A549 (cell line): ENCODE measurements around the gene ZNF431. TPM values are rescaled to one million over a fixed set of nuclear protein-coding genes. Genes with fewer than 3 reads are reported as not detected.

Source experiments
- ATAC-seq, 2 experiments: fragments of 200-7000 bp in 1 of 2; fragments of >200 bp in 1 of 2; cut with Nextera tagmentation in 1 of 2; cut with Tn5 transposase in 1 of 2; 3 replicates each; pipeline versions ENCODE4 v1.8.0 to v1.9.1; 2018 to 2020; ENCODE audit warnings: mild to moderate bottlenecking in 1 of 2, moderate library complexity in 1 of 2
- CTCF ChIA-PET: fragments of 300-600 bp; sonication (Branson Sonifier 250); formaldehyde crosslinking; extraction: SDS; loops from one replicate; lab custom pipeline; 2021; ENCODE audit warnings: antibody characterized with exemption, inconsistent platforms; lab: Yijun Ruan, JAX
- POLR2A ChIA-PET: fragments of 350-600 bp; formaldehyde crosslinking; extraction: SDS; loops from one replicate; lab custom pipeline; 2021; ENCODE audit warnings: antibody characterized with exemption, inconsistent platforms; lab: Yijun Ruan, JAX
- DNase-seq, 2 experiments: peaks; one replicate each; pipeline versions ENCODE4 v3.0.0 to v3.0.0-alpha.2; 2011 to 2016; ENCODE audit warnings: low read depth in 1 of 2, low spot score in 1 of 2
- FAIRE-seq: peaks from 2 replicates; lab custom pipeline; 2011; peaks lifted over from hg19 to GRCh38; lab: Jason Lieb, UNC
- H3K27ac ChIP-seq, 2 experiments: fragments of >200 bp; sonication (Bioruptor Twin); formaldehyde crosslinking; 3 replicates each; pipeline ENCODE4 v1.5.1; 2016 to 2017
- H3K4me1 ChIP-seq: fragments of >200 bp; sonication (Bioruptor Twin); formaldehyde crosslinking; 3 replicates; pipeline ENCODE4 v1.6.1; 2016
- H3K4me2 ChIP-seq: fragments of >200 bp; sonication (Bioruptor Twin); formaldehyde crosslinking; 3 replicates; pipeline ENCODE4 v1.6.1; 2016
- H3K4me3 ChIP-seq: fragments of >200 bp; sonication (Bioruptor Twin); formaldehyde crosslinking; 3 replicates; pipeline ENCODE4 v1.5.1; 2016
- H3K9me3 ChIP-seq: fragments of >200 bp; sonication (Bioruptor Twin); formaldehyde crosslinking; 3 replicates; pipeline ENCODE4 v1.6.1; 2016
- ATOH8 ChIP-seq: fragments of 250-450 bp; sonication (Bioruptor Pico); IDR thresholded peaks from 2 replicates; pipeline ENCODE4 v1.5.0; 2020; ENCODE audit warnings: low read depth, mild to moderate bottlenecking, moderate library complexity
- CBX8 ChIP-seq: fragments of 200-600 bp; sonication (generic); IDR thresholded peaks from 2 replicates; pipeline ENCODE4 v1.6.1; 2016
- CHD2 ChIP-seq: fragments of 150-350 bp; IDR thresholded peaks from 2 replicates; pipeline ENCODE4 v1.6.1; 2014; ENCODE audit warnings: low read length; ENCODE audit not compliant: partially characterized antibody
- CHD4 ChIP-seq: fragments of 200-600 bp; sonication (generic); IDR thresholded peaks from 2 replicates; pipeline ENCODE4 v1.6.1; 2016; ENCODE audit warnings: antibody characterized with exemption, mild to moderate bottlenecking, borderline replicate concordance
- EHMT2 ChIP-seq: fragments of 200-600 bp; sonication (generic); IDR thresholded peaks from 2 replicates; pipeline ENCODE4 v1.6.1; 2016; ENCODE audit warnings: antibody characterized with exemption, low read depth, mild to moderate bottlenecking, moderate library complexity
- EP300 ChIP-seq, 2 experiments: fragments of >200 bp; sonication (Bioruptor Twin); formaldehyde crosslinking; IDR thresholded peaks; 2 replicates in 1 of 2; 3 replicates in 1 of 2; pipeline ENCODE4 v1.6.1; 2016 to 2017
- ESRRA ChIP-seq: fragments of 150-350 bp; IDR thresholded peaks from 2 replicates; pipeline ENCODE4 v1.6.1; 2014; ENCODE audit warnings: mild to moderate bottlenecking, low read length, borderline replicate concordance
- FOSB ChIP-seq: fragments of 250-450 bp; sonication (Bioruptor Pico); IDR thresholded peaks from 2 replicates; pipeline ENCODE4 v1.5.0; 2020; ENCODE audit warnings: mild to moderate bottlenecking, moderate library complexity
- FOXS1 ChIP-seq: fragments of 250-450 bp; sonication (Bioruptor Pico); IDR thresholded peaks from 2 replicates; pipeline ENCODE4 v1.5.0; 2020; ENCODE audit warnings: mild to moderate bottlenecking, moderate library complexity
- HDAC2 ChIP-seq: fragments of 200-600 bp; sonication (generic); IDR thresholded peaks from 2 replicates; pipeline ENCODE4 v1.6.1; 2016
- HEYL ChIP-seq: fragments of 250-450 bp; sonication (Bioruptor Pico); IDR thresholded peaks from 2 replicates; pipeline ENCODE4 v1.8.0; 2021; ENCODE audit warnings: mild to moderate bottlenecking, moderate library complexity
- HOXB13 ChIP-seq: fragments of 250-450 bp; sonication (Bioruptor Pico); IDR thresholded peaks from 2 replicates; pipeline ENCODE4 v1.5.0; 2020; ENCODE audit warnings: low read depth, mild to moderate bottlenecking, moderate library complexity
- HOXB5 ChIP-seq: fragments of 250-450 bp; sonication (Bioruptor Pico); IDR thresholded peaks from 2 replicates; pipeline ENCODE4 v1.5.0; 2020; ENCODE audit warnings: mild to moderate bottlenecking, moderate library complexity
- KDM1A ChIP-seq: fragments of 200-600 bp; sonication (generic); IDR thresholded peaks from 2 replicates; pipeline ENCODE4 v1.6.1; 2016; ENCODE audit warnings: low read depth, mild to moderate bottlenecking
- MAFK ChIP-seq: fragments of 450-650 bp; IDR thresholded peaks from 2 replicates; pipeline ENCODE4 v1.6.1; 2014; ENCODE audit not compliant: partially characterized antibody
- NFE2L2 ChIP-seq: fragments of 150-350 bp; conservative IDR thresholded peaks from 2 replicates; pipeline ENCODE4 v1.6.1; 2014; ENCODE audit warnings: low read length
- NPAS2 ChIP-seq: fragments of 250-450 bp; sonication (Bioruptor Pico); IDR thresholded peaks from 2 replicates; pipeline ENCODE4 v1.8.0; 2022; ENCODE audit warnings: mild to moderate bottlenecking, moderate library complexity, borderline replicate concordance
- NR3C1 ChIP-seq: fragments of >200 bp; sonication (Bioruptor Twin); formaldehyde crosslinking; IDR thresholded peaks from 3 replicates; pipeline ENCODE4 v1.6.1; 2017
- PBX3 ChIP-seq: IDR thresholded peaks from 2 replicates; pipeline ENCODE4 v1.6.1; 2012
- POLR2A ChIP-seq: IDR thresholded peaks from 2 replicates; pipeline ENCODE4 v1.6.1; 2012; ENCODE audit warnings: mild to moderate bottlenecking, low read length
- POLR2AphosphoS2 ChIP-seq: conservative IDR thresholded peaks from 2 replicates; pipeline ENCODE4 v1.6.1; 2012; ENCODE audit warnings: low read length, improper control_type of control experiment, inconsistent platforms
- RARB ChIP-seq: fragments of 250-450 bp; sonication (Bioruptor Pico); IDR thresholded peaks from 2 replicates; pipeline ENCODE4 v1.8.0; 2021; ENCODE audit warnings: mild to moderate bottlenecking, moderate library complexity
- RCOR1 ChIP-seq: fragments of 150-350 bp; IDR thresholded peaks from 2 replicates; pipeline ENCODE4 v1.6.1; 2014; ENCODE audit warnings: antibody characterized with exemption, low read length, low read depth
- RFX5 ChIP-seq: fragments of 450-650 bp; IDR thresholded peaks from 2 replicates; pipeline ENCODE4 v1.7.1; 2014; ENCODE audit warnings: antibody characterized with exemption, mild to moderate bottlenecking, moderate library complexity
- RNF2 ChIP-seq: fragments of 200-600 bp; sonication (generic); IDR thresholded peaks from 2 replicates; pipeline ENCODE4 v1.6.1; 2016; ENCODE audit warnings: low read depth, mild to moderate bottlenecking, antibody characterized with exemption, moderate library complexity, borderline replicate concordance
- TP53 ChIP-seq: fragments of 250-450 bp; sonication (Bioruptor Pico); IDR thresholded peaks from 2 replicates; pipeline ENCODE4 v1.5.0; 2021; ENCODE audit warnings: mild to moderate bottlenecking, moderate library complexity
- USF2 ChIP-seq: fragments of 450-650 bp; IDR thresholded peaks from 2 replicates; pipeline ENCODE4 v1.6.1; 2014; ENCODE audit warnings: antibody characterized with exemption
- ZNF302 ChIP-seq: fragments of 250-450 bp; sonication (Bioruptor Pico); IDR thresholded peaks from 2 replicates; pipeline ENCODE4 v1.9.0; 2021; ENCODE audit warnings: inconsistent platforms, mild to moderate bottlenecking, moderate library complexity
- ZSCAN20 ChIP-seq: fragments of 250-450 bp; sonication (Bioruptor Pico); IDR thresholded peaks from 2 replicates; pipeline ENCODE4 v1.8.0; 2022; ENCODE audit warnings: mild to moderate bottlenecking, moderate library complexity
- WGBS: methylation state at CpG from one replicate; pipeline ENCODE4 v1.1.6; 2017; ENCODE audit errors: missing lambda C conversion rate; 5-methylcytosine and 5-hydroxymethylcytosine counted together
- polyA plus RNA-seq, 4 experiments: library from polyadenylated mRNA; depleted of rRNA in 3 of 4; stranded (reverse); fragments of >200 nt; fragmentation: RNase III in 1 of 4; extraction: RNeasy Plus Mini Kit Qiagen cat#74134 plus additional on column Dnase treatment in 1 of 4; gene quantifications; 2 replicates in 3 of 4; 3 replicates in 1 of 4; pipeline ENCODE4 v1.2.3, GENCODE V29; 2011 to 2017
- TF ChIP-seq, protein P1 (sequence below): IDR thresholded peaks from 2 replicates; pipeline ENCODE4 v1.6.1; 2012; ENCODE audit warnings: low read depth, borderline replicate concordance
- TF ChIP-seq, protein P2 (sequence below): fragments of 150-350 bp; IDR thresholded peaks from 2 replicates; pipeline ENCODE4 v1.6.1; 2014; ENCODE audit warnings: low read depth, mild to moderate bottlenecking, low read length

Gene ZNF431
- polyA plus RNA-seq, 2 of the 4 experiments (the other 2 are of a cell fraction), result 4.0 to 4.6 TPM

- no peak overlapping the region for H3K27ac ChIP-seq
- TF ChIP-seq ZSCAN20 (CRISPR knock-in tag) (no peak), KDM1A (no peak), HDAC2 (no peak), USF2 (no peak), CBX8 (no peak), TP53 (CRISPR knock-in tag) (no peak), NR3C1 (no peak), EP300 (IDR thresholded peaks at IDR 0.05) (no peak), FOSB (CRISPR knock-in tag) (no peak), ATOH8 (CRISPR knock-in tag) (no peak), RNF2 (no peak), EHMT2 (no peak), CHD4 (no peak), HOXB13 (CRISPR knock-in tag) (no peak), NFE2L2 (no peak), NPAS2 (CRISPR knock-in tag) (no peak), FOXS1 (CRISPR knock-in tag) (no peak)
- TF ChIP-seq, protein P1, sequence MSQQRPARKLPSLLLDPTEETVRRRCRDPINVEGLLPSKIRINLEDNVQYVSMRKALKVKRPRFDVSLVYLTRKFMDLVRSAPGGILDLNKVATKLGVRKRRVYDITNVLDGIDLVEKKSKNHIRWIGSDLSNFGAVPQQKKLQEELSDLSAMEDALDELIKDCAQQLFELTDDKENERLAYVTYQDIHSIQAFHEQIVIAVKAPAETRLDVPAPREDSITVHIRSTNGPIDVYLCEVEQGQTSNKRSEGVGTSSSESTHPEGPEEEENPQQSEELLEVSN, result no peak
- POLR2A ChIA-PET, result no interaction called here
- 95% methylated on average over 2 of the region's 2 CpGs for WGBS
- DNase-seq, result no peak
- no peaks in the 10 kb centered on the region for H3K4me1 ChIP-seq
- no peak overlapping the region for H3K4me3 ChIP-seq
- FAIRE-seq, result no peak
- no peak overlapping the region for H3K4me2 ChIP-seq
- CTCF ChIA-PET, result no interaction called here
- peaks cover 22% of the 10 kb centered on the region; the same call in 1 of the 3 replicates for H3K9me3 ChIP-seq
- no peak for ATAC-seq
Measured at GRCh38 chr19:21166436-21166835, 24.6 kb downstream of the ZNF431 start.

- TF ChIP-seq RCOR1, result no peak
- TF ChIP-seq HOXB5, result no peak
- TF ChIP-seq, protein P2, sequence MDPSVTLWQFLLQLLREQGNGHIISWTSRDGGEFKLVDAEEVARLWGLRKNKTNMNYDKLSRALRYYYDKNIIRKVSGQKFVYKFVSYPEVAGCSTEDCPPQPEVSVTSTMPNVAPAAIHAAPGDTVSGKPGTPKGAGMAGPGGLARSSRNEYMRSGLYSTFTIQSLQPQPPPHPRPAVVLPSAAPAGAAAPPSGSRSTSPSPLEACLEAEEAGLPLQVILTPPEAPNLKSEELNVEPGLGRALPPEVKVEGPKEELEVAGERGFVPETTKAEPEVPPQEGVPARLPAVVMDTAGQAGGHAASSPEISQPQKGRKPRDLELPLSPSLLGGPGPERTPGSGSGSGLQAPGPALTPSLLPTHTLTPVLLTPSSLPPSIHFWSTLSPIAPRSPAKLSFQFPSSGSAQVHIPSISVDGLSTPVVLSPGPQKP, result no peak
- TF ChIP-seq PBX3, result no peak
- TF ChIP-seq NR3C1, result no peak
- no peak for TF ChIP-seq CHD2
- TF ChIP-seq MAFK, result no peak
- TF ChIP-seq ZNF302 (CRISPR knock-in tag), result no peak
- TF ChIP-seq HEYL, result no peak
- TF ChIP-seq ESRRA, result no peak
- TF ChIP-seq, protein P1, result no peak
- no peak for TF ChIP-seq POLR2AphosphoS2
- no peak for TF ChIP-seq ATOH8 (CRISPR knock-in tag)
- TF ChIP-seq ZSCAN20 (CRISPR knock-in tag), result no peak
- TF ChIP-seq RARB (CRISPR knock-in tag), result no peak
- no peak for TF ChIP-seq POLR2A
- no peak for TF ChIP-seq RFX5
- ChIA-PET POLR2A (no interaction called here), CTCF (no interaction called here)
- Histone ChIP-seq H3K9me3 (peaks cover 2% of the 10 kb centered on the region; the same call in 1 of the 3 replicates), H3K4me2 (no peak overlapping the region), H3K27ac (no peak overlapping the region), H3K4me3 (no peak overlapping the region), H3K4me1 (no peaks in the 10 kb centered on the region)
- FAIRE-seq, result no peak
- no peak for DNase-seq
- whole genome bisulfite sequencing, result 56% methylated on average over 7 of the region's 7 CpGs
- no peak for ATAC-seq
Measured at GRCh38 chr19:21197590-21198295, 55.9 kb downstream of the ZNF431 start.
